ENCODE data around the gene TMEM139. TPM values are rescaled to one million over a fixed set of nuclear protein-coding genes. Genes with fewer than 3 reads are reported as not detected.

Gene TMEM139
- total and polyA plus RNA-seq, 7 experiments from 2014 or later = 0.32 to 0.62 (median 0.48) TPM; not detected in 1

GRCh38 chr7:143244321-143244720 is 40.4 kb upstream of the TMEM139 start:
- no peak overlapping the region for H3K27ac ChIP-seq (ENCODE audit: low read depth, low read length)
- no peak for DNase-seq
- peaks cover 0 to 3% (median 0%) of the 10 kb centered on the region in 5 donors for H3K27me3 Mint-ChIP-seq
- intact Hi-C loops (cut with micrococcal nuclease) = no loop called here
- peaks cover 29 to 31% of the 10 kb centered on the region in 2 donors for H3K4me1 ChIP-seq (ENCODE audit: control insufficient read depth in 2 of 2, insufficient read depth in 2 of 2, low read length in 2 of 2)
- no peaks in the 10 kb centered on the region for H3K27me3 ChIP-seq (ENCODE audit: control insufficient read depth in 2 of 2, insufficient read depth in 2 of 2, low read length in 2 of 2)
- peak overlapping the region in 4 of 10 donors; percentile 42 to 72 (median 68) for H3K4me3 Mint-ChIP-seq
- H3K9me3 Mint-ChIP-seq = peaks cover under 1 to 18% (median 6%) of the 10 kb centered on the region in 11 donors
- ATAC-seq = no peak
- no peaks in the 10 kb centered on the region for H3K36me3 ChIP-seq (ENCODE audit: control insufficient read depth in 2 of 3, insufficient read depth in 3 of 3, low read length in 3 of 3)
- ChIA-PET CTCF (interaction anchor here (0.7 to 7.3 kb wide), 3 partner anchors 36 to 173 kb away, joined by 3 to 177 read pairs (median 4); no protein-coding TSS in a partner anchor), POLR2A (interaction anchor here (1.1 to 2.0 kb wide), 5 partner anchors 11 to 164 kb away, joined by 3 to 10 read pairs (median 6); partner anchors contain the start of genes CASP2, EPHA1 and GSTK1)
- peak overlapping the region in 5 of 9 donors; percentile 62 to 89 (median 83) for H3K27ac Mint-ChIP-seq
- H3K36me3 Mint-ChIP-seq = peaks cover 0 to 38% (median 4%) of the 10 kb centered on the region in 5 donors
- H3K9me3 ChIP-seq (ENCODE audit: control insufficient read depth in 2 of 3, low read length in 3 of 3) = peaks cover 0 to 4% (median 0%) of the 10 kb centered on the region in 3 experiments
- peaks cover 35 to 85% (median 70%) of the 10 kb centered on the region in 7 donors for H3K4me1 Mint-ChIP-seq
- H3K4me3 ChIP-seq (ENCODE audit: low read length) = no peak overlapping the region

GRCh38 chr7:143245123-143245522 is 39.6 kb upstream of the TMEM139 start:
- Mint-ChIP-seq H3K27ac (peak overlapping the region in 8 of 9 donors; percentile 16 to 89 (median 70)), H3K36me3 (peaks cover 0 to 45% (median 11%) of the 10 kb centered on the region in 5 donors), H3K4me1 (peaks cover 41 to 93% (median 78%) of the 10 kb centered on the region in 7 donors), H3K27me3 (peaks cover 0 to 3% (median 0%) of the 10 kb centered on the region in 5 donors), H3K4me3 (peak overlapping the region; percentile 18 to 72 (median 48)), H3K9me3 (peaks cover 6 to 24% (median 14%) of the 10 kb centered on the region in 11 donors)
- ChIA-PET CTCF (interaction anchor here (0.6 to 1.5 kb wide), 7 partner anchors 10 to 174 kb away, joined by 3 to 10 read pairs (median 4); partner anchors contain the start of genes CASP2 and GSTK1), POLR2A (interaction anchor here (0.7 to 2.0 kb wide), 8 partner anchors 10 to 163 kb away, joined by 3 to 9 read pairs (median 6); partner anchors contain the start of genes CASP2, EPHA1 and GSTK1)
- Histone ChIP-seq H3K36me3 (ENCODE audit: control insufficient read depth in 2 of 3, insufficient read depth in 3 of 3, low read length in 3 of 3) (no peaks in the 10 kb centered on the region), H3K4me1 (ENCODE audit: control insufficient read depth in 2 of 2, insufficient read depth in 2 of 2, low read length in 2 of 2) (peaks cover 34 to 36% of the 10 kb centered on the region in 2 donors), H3K9me3 (ENCODE audit: control insufficient read depth in 2 of 3, low read length in 3 of 3) (peaks cover 0 to 4% (median 0%) of the 10 kb centered on the region in 3 experiments), H3K27ac (ENCODE audit: low read depth, low read length) (no peak overlapping the region), H3K4me3 (ENCODE audit: low read length) (no peak overlapping the region), H3K27me3 (ENCODE audit: control insufficient read depth in 2 of 2, insufficient read depth in 2 of 2, low read length in 2 of 2) (no peaks in the 10 kb centered on the region)
- DNase-seq (no peak), ATAC-seq (peak; percentile 41)
- intact Hi-C loops (cut with micrococcal nuclease) = no loop called here

DNA sequence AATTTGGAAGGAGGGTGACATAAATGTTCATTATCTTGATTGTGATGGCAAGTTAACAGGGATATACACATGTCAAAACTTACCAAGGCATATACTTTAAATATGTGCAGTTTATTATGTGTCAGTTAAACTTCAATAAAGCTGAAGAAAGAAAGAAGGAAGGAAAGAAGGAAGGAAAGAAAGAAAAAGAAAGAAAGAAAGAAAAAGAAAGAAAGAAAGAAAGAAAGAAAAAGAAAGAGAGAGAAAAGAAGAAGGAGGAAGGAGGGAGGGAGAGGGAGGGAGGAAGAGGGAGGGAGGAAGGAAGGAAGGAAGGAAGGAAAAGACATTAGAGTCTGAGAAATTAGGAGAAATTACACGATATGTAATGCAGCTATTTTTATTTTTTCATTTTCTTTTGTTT is 37.4 kb upstream of the TMEM139 start:
- DNase-seq (no peak), ATAC-seq (no peak)
- Mint-ChIP-seq H3K27ac (peak overlapping the region in 6 of 9 donors; percentile 48 to 89 (median 68)), H3K4me1 (peaks cover 58 to 96% (median 90%) of the 10 kb centered on the region in 7 donors), H3K36me3 (peaks cover 4 to 55% (median 14%) of the 10 kb centered on the region in 5 donors), H3K4me3 (peak overlapping the region in 4 of 10 donors; percentile 13 to 72 (median 54)), H3K9me3 (peaks cover 6 to 41% (median 30%) of the 10 kb centered on the region in 11 donors), H3K27me3 (no peaks in the 10 kb centered on the region)
- Histone ChIP-seq H3K36me3 (ENCODE audit: control insufficient read depth in 2 of 3, insufficient read depth in 3 of 3, low read length in 3 of 3) (no peaks in the 10 kb centered on the region), H3K4me1 (ENCODE audit: control insufficient read depth in 2 of 2, insufficient read depth in 2 of 2, low read length in 2 of 2) (peaks cover 51 to 52% of the 10 kb centered on the region in 2 donors), H3K27ac (ENCODE audit: low read depth, low read length) (no peak overlapping the region), H3K9me3 (ENCODE audit: control insufficient read depth in 2 of 3, low read length in 3 of 3) (peaks cover 0 to 10% (median 0%) of the 10 kb centered on the region in 3 experiments), H3K4me3 (ENCODE audit: low read length) (no peak overlapping the region), H3K27me3 (ENCODE audit: control insufficient read depth in 2 of 2, insufficient read depth in 2 of 2, low read length in 2 of 2) (no peaks in the 10 kb centered on the region)
- intact Hi-C loops (cut with micrococcal nuclease) = no loop called here
- CTCF ChIA-PET = interaction anchor here (0.6 to 1.6 kb wide), 5 partner anchors 17 to 178 kb away, joined by 3 to 10 read pairs (median 4); no protein-coding TSS in a partner anchor
- POLR2A ChIA-PET = interaction anchor here (0.7 to 10.4 kb wide), 9 partner anchors 11 to 440 kb away, joined by 3 to 129 read pairs (median 4); partner anchors contain the start of genes CASP2 and GSTK1

GRCh38 chr7:143248761-143249354 is 35.9 kb upstream of the TMEM139 start:
- H3K4me3 Mint-ChIP-seq = peak overlapping the region in 9 of 10 donors; percentile 12 to 68 (median 34)
- H3K4me1 ChIP-seq (ENCODE audit: control insufficient read depth in 2 of 2, insufficient read depth in 2 of 2, low read length in 2 of 2) = peaks cover 56 to 60% of the 10 kb centered on the region in 2 donors

GRCh38 chr7:143250199-143250598 is 34.6 kb upstream of the TMEM139 start:
- intact Hi-C loops (cut with micrococcal nuclease) = loop anchor here (2.0 kb wide), 2 partner anchors 39 to 441 kb away; partner anchors contain the start of gene CASP2 (in 1 of the 2)
- peak overlapping the region; percentile 15 for H3K4me3 ChIP-seq (ENCODE audit: low read length)

More at GRCh38 chr7:143248761-143249354, 35.9 kb upstream of the TMEM139 start:
- no peak for DNase-seq
- Mint-ChIP-seq H3K4me1 (peaks cover 60 to 99% (median 97%) of the 10 kb centered on the region in 7 donors), H3K9me3 (peaks cover 6 to 56% (median 32%) of the 10 kb centered on the region in 11 donors), H3K36me3 (peaks cover 10 to 65% (median 19%) of the 10 kb centered on the region in 5 donors), H3K27me3 (no peaks in the 10 kb centered on the region), H3K27ac (peak overlapping the region; percentile 25 to 89 (median 80))
- no peak for ATAC-seq
- H3K9me3 ChIP-seq (ENCODE audit: control insufficient read depth in 2 of 3, low read length in 3 of 3) = peaks cover 0 to 14% (median 0%) of the 10 kb centered on the region in 3 experiments
- H3K27me3 ChIP-seq (ENCODE audit: control insufficient read depth in 2 of 2, insufficient read depth in 2 of 2, low read length in 2 of 2) = no peaks in the 10 kb centered on the region
- no peaks in the 10 kb centered on the region for H3K36me3 ChIP-seq (ENCODE audit: control insufficient read depth in 2 of 3, insufficient read depth in 3 of 3, low read length in 3 of 3)
- peak overlapping the region; percentile 13 for H3K4me3 ChIP-seq (ENCODE audit: low read length)
- intact Hi-C loops (cut with micrococcal nuclease) = no loop called here
- no peak overlapping the region for H3K27ac ChIP-seq (ENCODE audit: low read depth, low read length)
- POLR2A ChIA-PET = interaction anchor here (0.6 to 10.4 kb wide), 12 partner anchors 8 to 718 kb away, joined by 3 to 129 read pairs (median 6); partner anchors contain the start of genes CASP2, EPHA1 and GSTK1
- CTCF ChIA-PET = interaction anchor here (0.6 to 3.8 kb wide), 6 partner anchors 9 to 409 kb away, joined by 3 to 23 read pairs (median 6); no protein-coding TSS in a partner anchor

More at GRCh38 chr7:143250199-143250598, 34.6 kb upstream of the TMEM139 start:
- peaks cover 0 to 14% (median 0%) of the 10 kb centered on the region in 3 experiments for H3K9me3 ChIP-seq (ENCODE audit: control insufficient read depth in 2 of 3, low read length in 3 of 3)
- ChIA-PET POLR2A (interaction anchor here (0.8 to 10.4 kb wide), 11 partner anchors 8 to 1512 kb away, joined by 3 to 129 read pairs (median 6); partner anchors contain the start of genes CASP2, EPHA1, GSTK1 and SSBP1), CTCF (interaction anchor here (0.8 to 3.8 kb wide), 7 partner anchors 10 to 155 kb away, joined by 3 to 23 read pairs (median 5); partner anchors contain the start of gene GSTK1)
- Mint-ChIP-seq H3K4me3 (peak overlapping the region; percentile 17 to 77 (median 54)), H3K27me3 (no peaks in the 10 kb centered on the region), H3K27ac (peak overlapping the region; percentile 71 to 93 (median 86)), H3K4me1 (peaks cover 53 to 99% (median 95%) of the 10 kb centered on the region in 7 donors), H3K9me3 (peaks cover 9 to 62% (median 34%) of the 10 kb centered on the region in 11 donors), H3K36me3 (peaks cover 10 to 67% (median 25%) of the 10 kb centered on the region in 5 donors)
- peaks cover 59 to 61% of the 10 kb centered on the region in 2 donors for H3K4me1 ChIP-seq (ENCODE audit: control insufficient read depth in 2 of 2, insufficient read depth in 2 of 2, low read length in 2 of 2)
- ATAC-seq = no peak
- H3K27ac ChIP-seq (ENCODE audit: low read depth, low read length) = peak overlapping the region; percentile 34
- no peak for DNase-seq
- no peaks in the 10 kb centered on the region for H3K36me3 ChIP-seq (ENCODE audit: control insufficient read depth in 2 of 3, insufficient read depth in 3 of 3, low read length in 3 of 3)
- H3K27me3 ChIP-seq (ENCODE audit: control insufficient read depth in 2 of 2, insufficient read depth in 2 of 2, low read length in 2 of 2) = no peaks in the 10 kb centered on the region
